K562 (cell line): ENCODE results near the gene PDE4D.

Experiments
- POLR2AphosphoS5 ChIP-seq: IDR thresholded peaks from 2 replicates; pipeline ENCODE4 v1.6.1; 2011; ENCODE audit warnings: mild to moderate bottlenecking, low read depth, low read length, moderate library complexity; ENCODE audit not compliant: control insufficient read depth, insufficient read depth
- TCF7L2 ChIP-seq: fragments of 150-350 bp; IDR thresholded peaks from 2 replicates; pipeline ENCODE4 v1.6.1; 2016; ENCODE audit warnings: low read depth, mild to moderate bottlenecking, low read length, moderate library complexity
- USF2 ChIP-seq: sonication (generic); formaldehyde crosslinking; IDR thresholded peaks from 2 replicates; pipeline ENCODE4 v1.5.0; 2020; ENCODE audit warnings: missing genetic modification reagents
- TF ChIP-seq, protein P1 (sequence below), 3 experiments: IDR thresholded peaks in 2 of 3; conservative IDR thresholded peaks in 1 of 3; 2 replicates each; pipeline ENCODE4 v1.5.1; 2011 to 2012; ENCODE audit warnings: low read length in 3 of 3, mild to moderate bottlenecking in 3 of 3, control low read depth in 2 of 3, improper control_type of control experiment in 1 of 3, inconsistent platforms in 1 of 3, low read depth in 1 of 3, mixed read lengths in 1 of 3, moderate library complexity in 1 of 3; ENCODE audit not compliant: insufficient read depth in 2 of 3

GRCh38 chr5:59236448-59236847 lies 657.1 kb downstream of the PDE4D start:
- no peak for TF ChIP-seq TCF7L2
- TF ChIP-seq POLR2AphosphoS5, result no peak
- no peak for TF ChIP-seq USF2
- TF ChIP-seq, protein P1, sequence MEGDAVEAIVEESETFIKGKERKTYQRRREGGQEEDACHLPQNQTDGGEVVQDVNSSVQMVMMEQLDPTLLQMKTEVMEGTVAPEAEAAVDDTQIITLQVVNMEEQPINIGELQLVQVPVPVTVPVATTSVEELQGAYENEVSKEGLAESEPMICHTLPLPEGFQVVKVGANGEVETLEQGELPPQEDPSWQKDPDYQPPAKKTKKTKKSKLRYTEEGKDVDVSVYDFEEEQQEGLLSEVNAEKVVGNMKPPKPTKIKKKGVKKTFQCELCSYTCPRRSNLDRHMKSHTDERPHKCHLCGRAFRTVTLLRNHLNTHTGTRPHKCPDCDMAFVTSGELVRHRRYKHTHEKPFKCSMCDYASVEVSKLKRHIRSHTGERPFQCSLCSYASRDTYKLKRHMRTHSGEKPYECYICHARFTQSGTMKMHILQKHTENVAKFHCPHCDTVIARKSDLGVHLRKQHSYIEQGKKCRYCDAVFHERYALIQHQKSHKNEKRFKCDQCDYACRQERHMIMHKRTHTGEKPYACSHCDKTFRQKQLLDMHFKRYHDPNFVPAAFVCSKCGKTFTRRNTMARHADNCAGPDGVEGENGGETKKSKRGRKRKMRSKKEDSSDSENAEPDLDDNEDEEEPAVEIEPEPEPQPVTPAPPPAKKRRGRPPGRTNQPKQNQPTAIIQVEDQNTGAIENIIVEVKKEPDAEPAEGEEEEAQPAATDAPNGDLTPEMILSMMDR (IDR thresholded peaks at IDR 0.05 in 2 of 3, conservative IDR thresholded peaks at IDR 0.05 in 1 of 3; ENCODE audit: insufficient read depth in 2 of 3, low read depth in 1 of 3, low read length in 3 of 3), result no peak
